A673 (cell line): ENCODE results near the gene ADAMTS8.

Experiments used
- CTCF ChIP-seq: fragments of 300-800, 200-600 bp; sonication (generic); conservative IDR thresholded peaks from 2 replicates; pipeline ENCODE4 v1.5.1; 2017; ENCODE audit warnings: low read depth, mild to moderate bottlenecking, antibody characterized with exemption, low read length, moderate library complexity, mixed read lengths
- EZH2 ChIP-seq: fragments of 200-600 bp; sonication (generic); IDR thresholded peaks from 2 replicates; pipeline ENCODE4 v1.6.1; 2017; ENCODE audit warnings: borderline replicate concordance, low read depth, mild to moderate bottlenecking, mixed read lengths, antibody characterized with exemption, low read length; ENCODE audit not compliant: poor library complexity, severe bottlenecking

- TF ChIP-seq CTCF (0 out of 2 replicates have a peak, but pooled peaks have one; percentile 20), EZH2 (no peak)
Measured at GRCh38 chr11:130449996-130450769, 21.8 kb upstream of the ADAMTS8 start.
